Vagina (tissue), 2 donors: ENCODE results near the gene FAM76A.

Experiments used
- POLR2AphosphoS5 ChIP-seq, 2 donors: sonication (generic); formaldehyde crosslinking; IDR thresholded peaks; one replicate each; pipeline ENCODE4 v1.9.0; 2017; ENCODE audit warnings: antibody characterized with exemption in 2 of 2, mild to moderate bottlenecking in 2 of 2, low read depth in 1 of 2; ENCODE audit not compliant: insufficient read depth in 1 of 2
- TF ChIP-seq, protein P1 (sequence below), 3 experiments: fragments of 450-650 bp in 2 of 3; fragments of 200-600 bp in 1 of 3; sonication (generic) in 1 of 3; IDR thresholded peaks; one replicate each; pipeline ENCODE4 v1.5.1; 2017 to 2019; ENCODE audit warnings: antibody characterized with exemption in 3 of 3, mild to moderate bottlenecking in 2 of 3, moderate library complexity in 2 of 3

DNA sequence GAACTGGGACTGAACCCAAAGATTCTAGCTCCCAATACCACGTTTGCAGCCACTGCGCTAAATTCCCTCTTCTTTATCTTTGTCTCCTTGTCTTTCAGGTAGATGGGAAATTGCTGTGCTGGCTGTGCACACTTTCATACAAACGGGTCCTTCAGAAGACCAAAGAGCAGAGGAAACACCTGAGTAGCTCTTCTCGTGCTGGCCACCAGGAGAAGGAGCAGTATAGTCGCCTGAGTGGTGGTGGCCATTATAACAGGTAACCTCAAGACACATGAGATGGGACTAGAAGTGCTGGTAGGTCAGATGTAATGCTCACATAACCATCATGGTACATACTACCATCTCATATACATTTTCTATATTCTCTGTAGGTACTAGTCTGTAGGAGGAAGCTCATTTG is 18.8 kb downstream of the FAM76A start:
- TF ChIP-seq, protein P1, sequence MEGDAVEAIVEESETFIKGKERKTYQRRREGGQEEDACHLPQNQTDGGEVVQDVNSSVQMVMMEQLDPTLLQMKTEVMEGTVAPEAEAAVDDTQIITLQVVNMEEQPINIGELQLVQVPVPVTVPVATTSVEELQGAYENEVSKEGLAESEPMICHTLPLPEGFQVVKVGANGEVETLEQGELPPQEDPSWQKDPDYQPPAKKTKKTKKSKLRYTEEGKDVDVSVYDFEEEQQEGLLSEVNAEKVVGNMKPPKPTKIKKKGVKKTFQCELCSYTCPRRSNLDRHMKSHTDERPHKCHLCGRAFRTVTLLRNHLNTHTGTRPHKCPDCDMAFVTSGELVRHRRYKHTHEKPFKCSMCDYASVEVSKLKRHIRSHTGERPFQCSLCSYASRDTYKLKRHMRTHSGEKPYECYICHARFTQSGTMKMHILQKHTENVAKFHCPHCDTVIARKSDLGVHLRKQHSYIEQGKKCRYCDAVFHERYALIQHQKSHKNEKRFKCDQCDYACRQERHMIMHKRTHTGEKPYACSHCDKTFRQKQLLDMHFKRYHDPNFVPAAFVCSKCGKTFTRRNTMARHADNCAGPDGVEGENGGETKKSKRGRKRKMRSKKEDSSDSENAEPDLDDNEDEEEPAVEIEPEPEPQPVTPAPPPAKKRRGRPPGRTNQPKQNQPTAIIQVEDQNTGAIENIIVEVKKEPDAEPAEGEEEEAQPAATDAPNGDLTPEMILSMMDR (IDR thresholded peaks at IDR 0.05), result no peak
- TF ChIP-seq POLR2AphosphoS5 (IDR thresholded peaks at IDR 0.05; ENCODE audit: insufficient read depth in 1 of 2, low read depth in 1 of 2), result no peak
